CD14-positive monocyte (primary cell): ENCODE results near the gene BCR. TPM values are rescaled to one million over a fixed set of nuclear protein-coding genes. Genes with fewer than 3 reads are reported as not detected.

Experiments used
- DNase-seq, 3 donors: peaks; one replicate each; pipeline ENCODE4 v3.0.0-alpha.2; 2011 to 2022
- H2AFZ ChIP-seq: 2 replicates; pipeline ENCODE4 v1.6.0; 2012; ENCODE audit warnings: mild to moderate bottlenecking, low read depth, low read length, inconsistent platforms; ENCODE audit not compliant: insufficient read depth, poor library complexity, severe bottlenecking
- H3K27ac ChIP-seq, 2 donors: 1 replicate in 1 of 2; 2 replicates in 1 of 2; pipeline ENCODE4 v1.5.1; 2012 to 2013; ENCODE audit warnings: low read length in 2 of 2, control low read depth in 1 of 2, inconsistent platforms in 1 of 2, low read depth in 1 of 2, mild to moderate bottlenecking in 1 of 2
- H3K27me3 ChIP-seq, 2 donors: one replicate each; pipeline versions ENCODE4 v1.6.0 to v1.6.1; 2011 to 2013; ENCODE audit warnings: low read length in 2 of 2; ENCODE audit not compliant: control insufficient read depth in 2 of 2, insufficient read depth in 2 of 2
- H3K36me3 ChIP-seq, 2 donors: replicated peaks in 1 of 2; 1 replicate in 1 of 2; 2 replicates in 1 of 2; pipeline versions ENCODE4 v1.5.1 to v1.6.1; 2012 to 2013; ENCODE audit warnings: low read length in 2 of 2, control low read depth in 1 of 2, inconsistent platforms in 1 of 2, mild to moderate bottlenecking in 1 of 2; ENCODE audit not compliant: insufficient read depth in 2 of 2, control insufficient read depth in 1 of 2
- H3K4me1 ChIP-seq, 2 donors: 1 replicate in 1 of 2; 2 replicates in 1 of 2; pipeline versions ENCODE4 v1.5.1 to v1.6.1; 2012 to 2013; ENCODE audit warnings: low read length in 2 of 2, control low read depth in 1 of 2, inconsistent platforms in 1 of 2, mild to moderate bottlenecking in 1 of 2, moderate library complexity in 1 of 2; ENCODE audit not compliant: insufficient read depth in 2 of 2, control insufficient read depth in 1 of 2
- H3K4me2 ChIP-seq: replicated peaks from 2 replicates; pipeline ENCODE3; 2012; ENCODE audit warnings: low read length, moderate library complexity, mild to moderate bottlenecking; ENCODE audit not compliant: poor library complexity, severe bottlenecking; ENCODE audit errors: extremely low read depth
- H3K4me3 ChIP-seq, 3 experiments: fragments of 200-600 bp in 1 of 3; sonication (generic) in 1 of 3; replicated peaks in 1 of 3; 1 replicate in 2 of 3; 2 replicates in 1 of 3; pipeline ENCODE4 v1.5.1; 2011 to 2013; ENCODE audit warnings: low read length in 3 of 3, mild to moderate bottlenecking in 3 of 3, control low read depth in 2 of 3, low read depth in 2 of 3, inconsistent platforms in 1 of 3, moderate library complexity in 1 of 3
- H3K79me2 ChIP-seq: 2 replicates; pipeline ENCODE4 v1.6.0; 2012; ENCODE audit warnings: mild to moderate bottlenecking, control low read depth, inconsistent platforms, low read length, moderate library complexity; ENCODE audit not compliant: insufficient read depth
- H3K9ac ChIP-seq: 2 replicates; pipeline ENCODE4 v1.6.0; 2017; ENCODE audit warnings: low read length, mild to moderate bottlenecking; ENCODE audit not compliant: insufficient read depth, poor library complexity, severe bottlenecking
- H3K9me3 ChIP-seq, 2 donors: replicated peaks in 1 of 2; 1 replicate in 1 of 2; 2 replicates in 1 of 2; pipeline versions ENCODE4 v1.5.1 to v1.6.1; 2012 to 2013; ENCODE audit warnings: low read length in 2 of 2, control low read depth in 1 of 2; ENCODE audit not compliant: control insufficient read depth in 1 of 2, insufficient read depth in 1 of 2
- H4K20me1 ChIP-seq: 2 replicates; pipeline ENCODE4 v1.6.0; 2012; ENCODE audit warnings: mild to moderate bottlenecking, low read length, control low read depth, moderate library complexity; ENCODE audit not compliant: insufficient read depth
- H3K27ac Mint-ChIP-seq, 7 donors: one replicate each; pipeline ENCODE4 v1.8.0; 2020; ENCODE audit warnings: mild to moderate bottlenecking in 7 of 7, mixed read lengths in 7 of 7, moderate library complexity in 6 of 7, inconsistent platforms in 2 of 7
- H3K27me3 Mint-ChIP-seq, 3 donors: one replicate each; pipeline ENCODE4 v1.8.0; 2021 to 2022; ENCODE audit warnings: low read depth in 3 of 3, mild to moderate bottlenecking in 3 of 3, mixed read lengths in 3 of 3, moderate library complexity in 3 of 3, inconsistent platforms in 1 of 3
- H3K36me3 Mint-ChIP-seq, 2 donors: one replicate each; pipeline ENCODE4 v1.8.0; 2020; ENCODE audit warnings: mixed read lengths in 2 of 2, inconsistent platforms in 1 of 2, mild to moderate bottlenecking in 1 of 2
- H3K4me1 Mint-ChIP-seq: one replicate; pipeline ENCODE4 v1.8.0; 2020; ENCODE audit warnings: mild to moderate bottlenecking, mixed read lengths
- H3K4me3 Mint-ChIP-seq, 2 donors: one replicate each; pipeline ENCODE4 v1.8.0; 2020; ENCODE audit warnings: mild to moderate bottlenecking in 2 of 2, mixed read lengths in 2 of 2, moderate library complexity in 1 of 2
- H3K9me3 Mint-ChIP-seq, 7 donors: one replicate each; pipeline ENCODE4 v1.8.0; 2020 to 2022; ENCODE audit warnings: mixed read lengths in 7 of 7, mild to moderate bottlenecking in 6 of 7, moderate library complexity in 6 of 7, inconsistent platforms in 2 of 7
- WGBS: methylation state at CpG from one replicate; pipeline ENCODE4 v1.1.5; 2013; ENCODE audit warnings: missing lambda C conversion rate; ENCODE audit not compliant: insufficient coverage; 5-methylcytosine and 5-hydroxymethylcytosine counted together
- intact Hi-C, 2 donors: fragments of 100-400 bp; cut with micrococcal nuclease; formaldehyde crosslinking; loops; one replicate each; pipeline versions ENCODE4 v1.15.0 to v1.15.1; 2023
- polyA plus RNA-seq, 3 donors: library from polyadenylated mRNA; depleted of rRNA in 1 of 3; unstranded in 2 of 3; stranded (reverse) in 1 of 3; fragments of 300-500 nt in 2 of 3; fragments of >200 nt in 1 of 3; fragmentation: Illumina TruSeq in 2 of 3; gene quantifications; 1 replicate in 2 of 3; 2 replicates in 1 of 3; pipeline ENCODE4 v1.2.3, GENCODE V29; 2012 to 2021
- TF ChIP-seq, protein P1 (sequence below): fragments of 200-600 bp; IDR thresholded peaks from one replicate; pipeline ENCODE4 v1.8.0; 2022; ENCODE audit warnings: antibody characterized with exemption, mild to moderate bottlenecking

The BCR gene
- polyA plus RNA-seq, 3 donors, result 0.97 to 20.9 (median 0.97) TPM

DNA sequence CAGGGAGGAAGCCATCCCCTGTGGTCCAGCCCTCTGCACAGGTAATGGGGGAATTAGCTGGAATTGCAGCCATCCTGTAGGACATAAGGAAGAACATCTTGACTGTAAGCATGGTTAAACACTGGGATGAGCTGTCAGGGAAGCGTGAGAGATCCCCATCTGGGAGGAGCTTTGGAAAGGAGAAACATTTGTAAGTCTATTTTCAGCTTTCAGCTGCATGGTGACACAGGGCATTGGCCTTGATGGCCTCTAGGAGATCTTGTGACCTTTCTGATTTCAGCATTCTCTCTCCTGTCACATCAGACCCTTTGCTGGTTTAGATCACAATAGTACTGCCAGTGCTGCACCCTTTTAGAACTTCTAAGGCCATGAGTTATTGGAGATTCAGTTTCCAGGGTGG, 47.1 kb downstream of the BCR start:
- intact Hi-C loops, result no loop called here
- Mint-ChIP-seq H3K36me3 (peaks cover 20 to 23% of the 10 kb centered on the region in 2 donors), H3K27ac (peak overlapping the region in 6 of 7 donors; percentile 17 to 91 (median 73)), H3K4me1 (peaks cover 61% of the 10 kb centered on the region), H3K9me3 (peaks cover 5 to 17% (median 13%) of the 10 kb centered on the region in 7 donors), H3K4me3 (no peak overlapping the region), H3K27me3 (no peaks in the 10 kb centered on the region)
- H2AFZ ChIP-seq, result no peak overlapping the region
- H3K4me1 ChIP-seq, result peaks cover 55 to 62% of the 10 kb centered on the region in 2 donors
- H3K36me3 ChIP-seq, result peaks cover 0 to 13% of the 10 kb centered on the region in 2 donors
- H3K27me3 ChIP-seq, result no peaks in the 10 kb centered on the region
- no peak for DNase-seq
- H3K27ac ChIP-seq, result peak overlapping the region in 1 of 2 donors; percentile 87
- H3K9me3 ChIP-seq, result peaks cover 0 to 10% of the 10 kb centered on the region in 2 donors
- H3K79me2 ChIP-seq, result peaks cover 100% of the 10 kb centered on the region
- peaks cover 29% of the 10 kb centered on the region for H4K20me1 ChIP-seq
- H3K9ac ChIP-seq, result peak overlapping the region; percentile 16
- peak overlapping the region in 1 of 3 experiments; percentile 7 for H3K4me3 ChIP-seq
- 0% methylated on average over 1 of the region's 1 CpG for whole genome bisulfite sequencing
- TF ChIP-seq, protein P1, sequence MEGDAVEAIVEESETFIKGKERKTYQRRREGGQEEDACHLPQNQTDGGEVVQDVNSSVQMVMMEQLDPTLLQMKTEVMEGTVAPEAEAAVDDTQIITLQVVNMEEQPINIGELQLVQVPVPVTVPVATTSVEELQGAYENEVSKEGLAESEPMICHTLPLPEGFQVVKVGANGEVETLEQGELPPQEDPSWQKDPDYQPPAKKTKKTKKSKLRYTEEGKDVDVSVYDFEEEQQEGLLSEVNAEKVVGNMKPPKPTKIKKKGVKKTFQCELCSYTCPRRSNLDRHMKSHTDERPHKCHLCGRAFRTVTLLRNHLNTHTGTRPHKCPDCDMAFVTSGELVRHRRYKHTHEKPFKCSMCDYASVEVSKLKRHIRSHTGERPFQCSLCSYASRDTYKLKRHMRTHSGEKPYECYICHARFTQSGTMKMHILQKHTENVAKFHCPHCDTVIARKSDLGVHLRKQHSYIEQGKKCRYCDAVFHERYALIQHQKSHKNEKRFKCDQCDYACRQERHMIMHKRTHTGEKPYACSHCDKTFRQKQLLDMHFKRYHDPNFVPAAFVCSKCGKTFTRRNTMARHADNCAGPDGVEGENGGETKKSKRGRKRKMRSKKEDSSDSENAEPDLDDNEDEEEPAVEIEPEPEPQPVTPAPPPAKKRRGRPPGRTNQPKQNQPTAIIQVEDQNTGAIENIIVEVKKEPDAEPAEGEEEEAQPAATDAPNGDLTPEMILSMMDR, result no peak
- peak overlapping the region; percentile 9 for H3K4me2 ChIP-seq

DNA sequence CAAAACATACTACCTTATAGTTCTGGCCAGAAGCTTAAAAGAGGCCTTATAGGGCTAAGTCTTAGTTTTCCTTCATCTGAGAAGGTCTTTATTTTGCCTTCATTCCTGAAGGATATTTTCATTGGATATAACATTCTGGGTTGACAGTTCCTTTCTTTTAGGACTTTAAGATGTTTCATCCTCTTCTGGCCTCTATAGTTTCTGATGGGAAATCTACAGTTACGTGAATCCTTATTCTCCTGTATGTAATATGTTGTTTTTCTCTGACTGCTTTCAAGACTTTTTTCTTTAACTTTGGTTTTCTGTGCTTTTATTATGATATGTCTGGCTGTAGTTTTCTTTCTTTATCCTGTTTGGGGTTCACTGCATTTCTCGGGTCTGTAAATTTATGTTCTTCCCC, 48.2 kb downstream of the BCR start:
- Histone ChIP-seq H4K20me1 (peaks cover 31% of the 10 kb centered on the region), H3K79me2 (peaks cover 100% of the 10 kb centered on the region), H3K9me3 (peaks cover 0 to 10% of the 10 kb centered on the region in 2 donors), H3K4me3 (no peak overlapping the region), H3K9ac (no peak overlapping the region), H3K27me3 (no peaks in the 10 kb centered on the region), H2AFZ (no peak overlapping the region), H3K27ac (no peak overlapping the region), H3K4me1 (peaks cover 53 to 61% of the 10 kb centered on the region in 2 donors), H3K4me2 (no peak overlapping the region), H3K36me3 (peaks cover 0 to 13% of the 10 kb centered on the region in 2 donors)
- Mint-ChIP-seq H3K27ac (no peak overlapping the region), H3K4me3 (no peak overlapping the region), H3K27me3 (peaks cover 0 to 2% (median 0%) of the 10 kb centered on the region in 3 donors), H3K36me3 (peaks cover 20 to 23% of the 10 kb centered on the region in 2 donors), H3K9me3 (peaks cover 5 to 17% (median 13%) of the 10 kb centered on the region in 7 donors), H3K4me1 (peaks cover 60% of the 10 kb centered on the region)
- no CpG with 5 or more reads among the region's 2 CpGs for WGBS
- intact Hi-C loops, result no loop called here
- TF ChIP-seq, protein P1, result no peak
- no peak for DNase-seq
